ENCODE results near the gene PEPD.

PEPD gene

DNA sequence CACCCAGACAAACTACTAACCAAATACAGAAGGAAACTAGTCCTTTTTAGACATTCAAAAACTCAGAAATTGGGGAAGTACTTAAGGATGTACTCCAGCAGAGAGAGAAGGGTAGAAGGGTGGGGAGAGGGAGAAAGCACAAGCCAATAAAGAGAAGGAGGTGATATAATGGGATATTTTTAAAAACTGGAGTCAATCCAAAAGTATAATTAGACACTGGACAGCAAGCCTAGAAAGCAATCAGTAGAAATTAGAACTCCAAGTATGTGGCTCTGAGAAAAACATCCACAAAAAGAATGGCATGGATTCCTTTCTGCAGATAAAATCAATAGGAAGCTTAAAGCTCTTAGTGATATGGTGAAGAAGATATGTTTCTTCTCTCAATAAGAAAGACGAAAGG is 55.8 kb downstream of the PEPD start:
- ChIA-PET CTCF (no interaction called here), POLR2A (ENCODE audit: low non-redundant PET) (no interaction called here)
- TF ChIP-seq, protein P1, sequence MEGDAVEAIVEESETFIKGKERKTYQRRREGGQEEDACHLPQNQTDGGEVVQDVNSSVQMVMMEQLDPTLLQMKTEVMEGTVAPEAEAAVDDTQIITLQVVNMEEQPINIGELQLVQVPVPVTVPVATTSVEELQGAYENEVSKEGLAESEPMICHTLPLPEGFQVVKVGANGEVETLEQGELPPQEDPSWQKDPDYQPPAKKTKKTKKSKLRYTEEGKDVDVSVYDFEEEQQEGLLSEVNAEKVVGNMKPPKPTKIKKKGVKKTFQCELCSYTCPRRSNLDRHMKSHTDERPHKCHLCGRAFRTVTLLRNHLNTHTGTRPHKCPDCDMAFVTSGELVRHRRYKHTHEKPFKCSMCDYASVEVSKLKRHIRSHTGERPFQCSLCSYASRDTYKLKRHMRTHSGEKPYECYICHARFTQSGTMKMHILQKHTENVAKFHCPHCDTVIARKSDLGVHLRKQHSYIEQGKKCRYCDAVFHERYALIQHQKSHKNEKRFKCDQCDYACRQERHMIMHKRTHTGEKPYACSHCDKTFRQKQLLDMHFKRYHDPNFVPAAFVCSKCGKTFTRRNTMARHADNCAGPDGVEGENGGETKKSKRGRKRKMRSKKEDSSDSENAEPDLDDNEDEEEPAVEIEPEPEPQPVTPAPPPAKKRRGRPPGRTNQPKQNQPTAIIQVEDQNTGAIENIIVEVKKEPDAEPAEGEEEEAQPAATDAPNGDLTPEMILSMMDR (conservative IDR thresholded peaks at IDR 0.05; ENCODE audit: low read depth) = no peak
- H3K27ac ChIP-seq = no peak overlapping the region
- DNase-seq (ENCODE audit: low spot score) = no peak

GRCh38 chr19:33465371-33465770 is 56.2 kb downstream of the PEPD start:
- no peak for DNase-seq (ENCODE audit: low spot score)
- no peak overlapping the region for H3K27ac ChIP-seq
- TF ChIP-seq, protein P1 (conservative IDR thresholded peaks at IDR 0.05; ENCODE audit: low read depth) = no peak
- ChIA-PET CTCF (no interaction called here), POLR2A (ENCODE audit: low non-redundant PET) (no interaction called here)

DNA sequence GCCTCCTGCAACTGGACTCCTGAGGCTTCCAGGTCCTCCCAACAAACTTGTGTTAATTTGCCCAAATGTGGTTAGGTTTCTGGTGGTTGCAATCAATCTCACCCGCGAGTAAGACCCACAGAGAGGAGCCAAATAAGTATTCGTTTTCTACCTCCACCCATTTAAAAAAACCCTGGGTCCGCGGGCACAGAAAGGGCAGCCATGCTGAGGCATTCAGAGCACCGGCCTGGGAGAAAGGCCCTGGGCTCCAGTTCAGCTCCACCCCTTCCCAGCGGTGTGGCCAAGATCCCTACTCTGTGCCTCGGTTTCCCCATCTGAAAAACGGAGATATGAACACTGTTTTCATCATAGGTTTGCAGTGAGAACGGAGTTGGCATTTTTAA is 56.9 kb downstream of the PEPD start:
- DNase-seq (ENCODE audit: low spot score) = no peak
- POLR2A ChIA-PET (ENCODE audit: low non-redundant PET) = no interaction called here
- TF ChIP-seq, protein P1 (conservative IDR thresholded peaks at IDR 0.05; ENCODE audit: low read depth) = no peak
- CTCF ChIA-PET = no interaction called here
- no peak overlapping the region for H3K27ac ChIP-seq

GRCh38 chr19:33464010-33464732 is 57.4 kb downstream of the PEPD start:
- no peak for DNase-seq (ENCODE audit: low spot score)
- CTCF ChIA-PET = no interaction called here
- TF ChIP-seq, protein P1 (conservative IDR thresholded peaks at IDR 0.05; ENCODE audit: low read depth) = no peak
- POLR2A ChIA-PET (ENCODE audit: low non-redundant PET) = no interaction called here
- no peak overlapping the region for H3K27ac ChIP-seq

DNA sequence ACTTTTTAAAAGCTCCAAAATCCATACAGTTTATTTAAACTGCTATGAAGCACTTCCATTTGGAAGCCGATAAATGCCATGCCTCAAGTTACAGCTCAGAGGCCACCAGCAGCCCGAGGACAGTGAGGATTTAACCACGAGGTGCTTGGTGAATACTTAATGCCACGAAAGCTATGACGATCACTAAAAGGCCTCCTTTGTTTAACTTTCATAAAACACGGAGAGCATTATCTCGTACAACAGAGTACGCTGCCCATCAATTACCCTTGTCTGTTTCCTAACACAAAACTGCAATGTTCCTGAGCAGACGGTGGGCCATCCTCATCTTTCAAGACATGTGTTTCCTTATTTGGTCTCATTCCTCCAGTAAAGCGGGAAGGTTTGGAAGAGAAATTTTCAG is 58.4 kb downstream of the PEPD start:
- CTCF ChIA-PET = interaction anchor here (0.6 kb wide), 1 partner anchor 512 kb away, joined by 3 read pairs; no protein-coding TSS in a partner anchor

DNA sequence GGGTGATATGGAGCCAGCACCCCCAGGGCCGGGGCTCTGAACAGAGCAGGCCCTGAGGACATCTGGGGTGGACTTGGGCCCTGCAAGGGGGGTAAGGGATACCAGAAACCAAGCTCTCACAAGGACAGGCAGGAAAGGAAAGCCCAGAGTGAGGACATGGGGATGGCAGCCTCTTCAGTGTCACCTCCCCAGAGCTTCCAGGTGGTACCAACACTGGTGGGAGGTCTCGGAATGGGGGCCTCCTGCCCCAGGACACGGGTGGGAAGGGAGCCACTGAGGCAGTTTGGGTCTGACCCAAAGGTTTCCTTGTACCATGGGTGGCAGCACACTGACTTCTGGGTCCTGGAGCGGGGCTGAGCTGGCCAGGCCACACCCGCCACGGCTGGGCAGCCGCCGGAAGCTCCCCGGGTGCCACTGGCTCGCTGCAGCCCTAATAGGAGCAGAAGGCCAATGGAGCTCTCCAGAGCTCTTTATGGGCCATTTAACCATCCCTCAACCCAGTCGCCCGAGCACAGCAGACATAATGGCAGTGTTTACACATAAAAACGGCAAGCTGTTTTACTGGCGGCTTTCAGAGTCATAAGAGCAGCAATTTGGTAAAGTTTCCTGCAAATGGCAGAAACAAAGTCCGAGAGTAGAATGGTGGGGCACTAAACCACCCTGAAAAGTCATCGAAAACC is 59.3 kb downstream of the PEPD start:
- POLR2A ChIA-PET (ENCODE audit: low non-redundant PET) = no interaction called here
- TF ChIP-seq, protein P1 (conservative IDR thresholded peaks at IDR 0.05; ENCODE audit: low read depth) = no peak
- no peak overlapping the region for H3K27ac ChIP-seq
- DNase-seq (ENCODE audit: low spot score) = no peak
- CTCF ChIA-PET = interaction anchor here (0.6 kb wide), 1 partner anchor 511 kb away, joined by 3 read pairs; no protein-coding TSS in a partner anchor

More for the DNA sequence above, 58.4 kb downstream of the PEPD start:
- no peak for DNase-seq (ENCODE audit: low spot score)
- TF ChIP-seq, protein P1 (conservative IDR thresholded peaks at IDR 0.05; ENCODE audit: low read depth) = no peak
- H3K27ac ChIP-seq = no peak overlapping the region
- POLR2A ChIA-PET (ENCODE audit: low non-redundant PET) = no interaction called here
